OCI-LY7 (cell line): ENCODE results near the gene CCNI2. TPM values are rescaled to one million over a fixed set of nuclear protein-coding genes. Genes with fewer than 3 reads are reported as not detected.

Experiments
- BruUV-seq: library from RNA; stranded (reverse); fragments of 400-500 nt; replicated peaks from 2 replicates; lab custom pipeline; 2021; lab: Mats Ljungman, UMichigan
- CTCF ChIA-PET: fragments of 300-600 bp; sonication (Branson Sonifier 250); formaldehyde crosslinking; loops from one replicate; lab custom pipeline; 2022; ENCODE audit warnings: antibody characterized with exemption; ENCODE audit not compliant: unreplicated experiment; lab: Charles Lee
- POLR2A ChIA-PET: fragments of 300-600 bp; sonication (Branson Sonifier 250); formaldehyde crosslinking; loops from one replicate; lab custom pipeline; 2022; ENCODE audit warnings: antibody characterized with exemption; lab: Charles Lee
- DNase-seq: peaks from one replicate; pipeline ENCODE4 v3.0.0-alpha.2; 2015; ENCODE audit warnings: low spot score
- H2AFZ ChIP-seq: fragments of 200-600 bp; sonication (generic), shearing (Covaris generic); 2 replicates; pipeline ENCODE4 v1.6.1; 2014; ENCODE audit warnings: mild to moderate bottlenecking, antibody characterized with exemption, low read length, moderate library complexity
- H3K27ac ChIP-seq: fragments of 200-600 bp; sonication (generic); 2 replicates; pipeline ENCODE4 v1.5.1; 2014; ENCODE audit warnings: mixed run types, low read depth, mild to moderate bottlenecking, moderate library complexity, low read length, inconsistent platforms; ENCODE audit not compliant: poor library complexity, severe bottlenecking
- H3K36me3 ChIP-seq: fragments of 200-600 bp; sonication (generic); 2 replicates; pipeline ENCODE4 v1.6.1; 2014; ENCODE audit warnings: mild to moderate bottlenecking, antibody characterized with exemption, low read length, moderate library complexity, mixed read lengths; ENCODE audit not compliant: insufficient read depth
- H3K4me1 ChIP-seq: fragments of 200-600 bp; sonication (generic); 2 replicates; pipeline ENCODE4 v1.5.1; 2014; ENCODE audit warnings: mild to moderate bottlenecking, low read length; ENCODE audit not compliant: insufficient read depth, poor library complexity, severe bottlenecking
- H3K4me2 ChIP-seq: fragments of 200-600 bp; sonication (generic); 2 replicates; pipeline ENCODE4 v1.6.1; 2014; ENCODE audit warnings: mild to moderate bottlenecking, low read length
- H3K4me3 ChIP-seq: fragments of 200-600 bp; sonication (generic); 2 replicates; pipeline ENCODE4 v1.5.1; 2014; ENCODE audit warnings: mild to moderate bottlenecking, low read depth, low read length; ENCODE audit not compliant: poor library complexity, severe bottlenecking
- H3K79me2 ChIP-seq: fragments of 200-600 bp; sonication (generic); 2 replicates; pipeline ENCODE4 v1.6.1; 2016; ENCODE audit warnings: low read depth, mild to moderate bottlenecking, low read length, moderate library complexity, mixed read lengths; ENCODE audit not compliant: insufficient read depth
- H3K9me2 ChIP-seq: fragments of 200-600 bp; sonication (generic); 2 replicates; pipeline ENCODE4 v1.6.1; 2016; ENCODE audit warnings: mild to moderate bottlenecking, low read length, mixed read lengths; ENCODE audit not compliant: insufficient read depth
- H3K9me3 ChIP-seq: fragments of 200-600 bp; sonication (generic); 2 replicates; pipeline ENCODE4 v1.6.1; 2014; ENCODE audit warnings: mild to moderate bottlenecking, mixed run types, low read length, mixed read lengths
- H4K20me1 ChIP-seq: fragments of 200-600 bp; sonication (generic); 2 replicates; pipeline ENCODE4 v1.6.1; 2014; ENCODE audit warnings: mild to moderate bottlenecking, antibody characterized with exemption, low read length, moderate library complexity, mixed read lengths; ENCODE audit not compliant: insufficient read depth
- EZH2phosphoT487 ChIP-seq: fragments of 200-600 bp; sonication (generic); IDR thresholded peaks from 2 replicates; pipeline ENCODE4 v1.6.1; 2018; ENCODE audit warnings: low read depth, borderline replicate concordance, mild to moderate bottlenecking, mixed run types, antibody characterized with exemption, low read length, moderate library complexity, mixed read lengths
- intact Hi-C: fragments of 100-400 bp; cut with micrococcal nuclease; formaldehyde crosslinking; loops from one replicate; pipeline ENCODE4 v1.10.0; 2022; ENCODE audit not compliant: unreplicated experiment
- total RNA-seq, 2 experiments: library from RNA; depleted of rRNA in 1 of 2; stranded (reverse); fragments of >200 nt in 1 of 2; shearing (Covaris generic) in 1 of 2; gene quantifications; 2 replicates each; pipeline ENCODE4 v1.2.3, GENCODE V29; 2014 to 2022
- TF ChIP-seq, protein P1 (sequence below): fragments of 200-600 bp; sonication (generic); conservative IDR thresholded peaks from 2 replicates; pipeline ENCODE4 v1.5.1; 2014; ENCODE audit warnings: mild to moderate bottlenecking, antibody characterized with exemption, low read length, moderate library complexity, mixed read lengths

CCNI2 gene
- total RNA-seq, 2 experiments from 2014 or later = not detected

DNA sequence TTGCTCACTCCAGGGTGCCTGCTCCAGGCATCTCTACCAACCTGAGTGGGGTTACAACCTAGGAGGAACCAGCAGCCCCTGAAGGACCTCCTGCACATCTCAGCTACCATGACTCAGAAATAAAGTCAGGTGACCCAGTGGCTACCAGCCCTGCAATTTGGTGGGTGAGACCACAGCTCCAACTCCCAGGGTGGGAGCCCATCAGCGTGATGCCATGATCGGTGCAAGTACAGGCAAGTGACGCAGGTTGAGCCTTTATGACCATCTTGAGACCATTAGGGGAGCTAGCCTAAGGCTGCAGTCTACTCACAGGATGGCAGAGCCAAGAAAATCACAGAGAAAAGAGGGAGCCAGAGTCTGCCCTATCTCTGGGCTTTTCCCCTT lies 21.3 kb downstream of the CCNI2 start:
- no TSS peak for BruUV-seq
- CTCF ChIA-PET = no interaction called here
- POLR2A ChIA-PET = no interaction called here

GRCh38 chr5:132770476-132771159 lies 23.4 kb downstream of the CCNI2 start:
- H3K9me2 ChIP-seq = no peaks in the 10 kb centered on the region
- BruUV-seq = no TSS peak
- intact Hi-C loops = no loop called here
- no peaks in the 10 kb centered on the region for H4K20me1 ChIP-seq
- H3K27ac ChIP-seq = no peak overlapping the region
- no peak overlapping the region for H3K4me3 ChIP-seq
- ChIA-PET POLR2A (no interaction called here), CTCF (no interaction called here)
- H3K36me3 ChIP-seq = no peaks in the 10 kb centered on the region
- DNase-seq = no peak
- no peaks in the 10 kb centered on the region for H3K4me1 ChIP-seq
- H3K9me3 ChIP-seq = no peaks in the 10 kb centered on the region
- no peak overlapping the region for H2AFZ ChIP-seq
- no peaks in the 10 kb centered on the region for H3K79me2 ChIP-seq
- no peak for TF ChIP-seq EZH2phosphoT487
- TF ChIP-seq, protein P1, sequence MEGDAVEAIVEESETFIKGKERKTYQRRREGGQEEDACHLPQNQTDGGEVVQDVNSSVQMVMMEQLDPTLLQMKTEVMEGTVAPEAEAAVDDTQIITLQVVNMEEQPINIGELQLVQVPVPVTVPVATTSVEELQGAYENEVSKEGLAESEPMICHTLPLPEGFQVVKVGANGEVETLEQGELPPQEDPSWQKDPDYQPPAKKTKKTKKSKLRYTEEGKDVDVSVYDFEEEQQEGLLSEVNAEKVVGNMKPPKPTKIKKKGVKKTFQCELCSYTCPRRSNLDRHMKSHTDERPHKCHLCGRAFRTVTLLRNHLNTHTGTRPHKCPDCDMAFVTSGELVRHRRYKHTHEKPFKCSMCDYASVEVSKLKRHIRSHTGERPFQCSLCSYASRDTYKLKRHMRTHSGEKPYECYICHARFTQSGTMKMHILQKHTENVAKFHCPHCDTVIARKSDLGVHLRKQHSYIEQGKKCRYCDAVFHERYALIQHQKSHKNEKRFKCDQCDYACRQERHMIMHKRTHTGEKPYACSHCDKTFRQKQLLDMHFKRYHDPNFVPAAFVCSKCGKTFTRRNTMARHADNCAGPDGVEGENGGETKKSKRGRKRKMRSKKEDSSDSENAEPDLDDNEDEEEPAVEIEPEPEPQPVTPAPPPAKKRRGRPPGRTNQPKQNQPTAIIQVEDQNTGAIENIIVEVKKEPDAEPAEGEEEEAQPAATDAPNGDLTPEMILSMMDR = no peak
- H3K4me2 ChIP-seq = no peak overlapping the region

More for the DNA sequence above, 21.3 kb downstream of the CCNI2 start:
- Histone ChIP-seq H3K4me3 (no peak overlapping the region), H3K79me2 (no peaks in the 10 kb centered on the region), H3K9me3 (no peaks in the 10 kb centered on the region), H3K9me2 (no peaks in the 10 kb centered on the region), H3K36me3 (no peaks in the 10 kb centered on the region), H3K4me2 (no peak overlapping the region), H3K27ac (no peak overlapping the region), H4K20me1 (no peaks in the 10 kb centered on the region), H3K4me1 (no peaks in the 10 kb centered on the region), H2AFZ (no peak overlapping the region)
- TF ChIP-seq EZH2phosphoT487 = no peak
- TF ChIP-seq, protein P1 = no peak
- intact Hi-C loops = no loop called here
- no peak for DNase-seq

- no TSS peak for BruUV-seq
Measured at GRCh38 chr5:132771503-132771998, 24.3 kb downstream of the CCNI2 start.

More at GRCh38 chr5:132771503-132771998, 24.3 kb downstream of the CCNI2 start:
- Histone ChIP-seq H3K79me2 (no peaks in the 10 kb centered on the region), H2AFZ (no peak overlapping the region), H3K27ac (no peak overlapping the region), H4K20me1 (no peaks in the 10 kb centered on the region), H3K4me3 (no peak overlapping the region), H3K9me2 (no peaks in the 10 kb centered on the region), H3K9me3 (no peaks in the 10 kb centered on the region), H3K4me2 (no peak overlapping the region), H3K4me1 (peaks cover 6% of the 10 kb centered on the region), H3K36me3 (no peaks in the 10 kb centered on the region)
- ChIA-PET CTCF (no interaction called here), POLR2A (no interaction called here)
- intact Hi-C loops = no loop called here
- TF ChIP-seq, protein P1 = no peak
- TF ChIP-seq EZH2phosphoT487 = no peak
- no peak for DNase-seq
